T-helper 1 cell (primary cell): ENCODE measurements around the gene FBXL2.

Source experiments
- DNase-seq, 5 donors: peaks; one replicate each; pipeline ENCODE4 v3.0.0-alpha.2; 2012 to 2020
- total RNA-seq, 4 donors: gene quantifications; one replicate each; lab custom pipeline; 2026; lab: John Stamatoyannopoulos, UW

Gene FBXL2
- 0 reads per million in 4 donors for total RNA-seq

DNA sequence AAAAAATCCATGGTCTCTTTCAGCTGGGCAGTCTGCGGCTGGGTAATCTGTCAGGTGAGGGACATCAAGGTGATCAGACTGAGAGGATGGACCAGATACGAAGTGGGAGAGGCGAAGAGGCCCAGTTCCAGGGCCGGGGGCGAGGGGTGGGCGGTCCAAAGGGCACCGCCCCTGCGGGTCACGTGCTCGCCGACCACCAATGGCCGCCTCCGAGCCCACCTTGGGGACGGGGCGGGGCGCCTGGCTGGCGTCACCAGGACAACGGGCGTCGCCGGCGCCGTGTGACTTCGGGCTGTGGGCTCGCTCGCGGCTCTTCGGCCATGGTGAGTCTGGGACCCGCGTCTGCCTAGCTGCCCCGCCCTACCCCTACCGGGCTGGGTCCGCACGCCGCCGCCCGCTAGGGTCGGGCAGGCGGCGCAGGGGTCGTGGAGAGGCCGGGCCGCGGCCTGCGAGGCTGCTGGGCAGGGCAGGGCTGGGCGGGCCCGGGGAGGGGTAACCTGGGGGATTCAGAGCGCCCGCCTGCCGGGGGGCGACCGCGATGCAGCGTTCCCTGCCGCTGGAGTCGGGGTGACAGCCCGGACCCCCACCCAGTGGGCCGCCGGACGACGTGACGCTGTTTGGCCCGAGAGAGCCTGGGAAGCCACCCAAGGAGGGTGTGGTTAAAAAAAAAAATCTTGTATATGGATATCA lies at the start of gene FBXL2:
Gene FBXL2, plus strand, starts transcription at position 250 of the 690 bp plus-strand sequence. Its CDS starts 71 bp downstream, at position 321.
- DNase-seq: no peak

- DNase-seq: no peak
These were observed 48.2 kb upstream of the FBXL2 start for GRCh38 chr3:33229066-33229465.

- no peak for DNase-seq
These were observed 47.3 kb upstream of the FBXL2 start for GRCh38 chr3:33229947-33230346.

DNA sequence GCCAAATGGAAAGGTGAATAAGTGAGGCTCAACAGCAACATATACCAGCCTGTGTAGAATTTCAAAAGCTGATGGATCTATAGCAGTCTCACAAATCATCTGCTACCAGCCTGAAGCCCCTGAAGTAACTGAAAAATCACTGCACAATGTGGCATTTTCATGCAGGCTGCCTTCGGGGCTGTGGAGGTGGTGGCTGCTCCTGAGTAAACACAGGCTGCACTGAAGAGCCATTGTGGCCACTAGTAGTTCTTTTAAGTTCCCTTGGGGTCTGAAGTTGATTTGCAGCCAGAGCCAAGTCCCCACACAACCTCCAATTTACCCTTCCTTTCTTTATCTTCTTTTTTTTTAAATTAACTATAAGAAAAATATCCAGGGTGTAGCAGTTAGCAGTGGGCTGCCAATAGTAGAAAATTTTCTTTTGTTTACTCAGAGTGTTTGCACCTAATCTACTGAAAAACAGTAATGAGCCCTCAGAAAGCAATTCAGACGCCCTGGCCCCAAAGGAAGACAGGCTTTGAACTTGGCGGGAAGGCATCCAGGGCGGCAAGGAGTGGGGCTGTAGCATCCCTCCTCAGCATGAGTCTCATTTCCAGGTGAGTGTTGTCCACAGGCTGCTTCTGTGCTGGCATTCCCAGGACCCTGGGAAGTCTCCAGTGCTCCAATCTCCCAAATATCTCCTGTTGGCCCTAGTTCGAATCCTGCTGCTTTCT lies 45.3 kb upstream of the FBXL2 start:
- no peak for DNase-seq

GRCh38 chr3:33233884-33234283 lies 43.4 kb upstream of the FBXL2 start:
- no peak for DNase-seq

GRCh38 chr3:33236005-33236404 lies 41.2 kb upstream of the FBXL2 start:
- DNase-seq: no peak

DNA sequence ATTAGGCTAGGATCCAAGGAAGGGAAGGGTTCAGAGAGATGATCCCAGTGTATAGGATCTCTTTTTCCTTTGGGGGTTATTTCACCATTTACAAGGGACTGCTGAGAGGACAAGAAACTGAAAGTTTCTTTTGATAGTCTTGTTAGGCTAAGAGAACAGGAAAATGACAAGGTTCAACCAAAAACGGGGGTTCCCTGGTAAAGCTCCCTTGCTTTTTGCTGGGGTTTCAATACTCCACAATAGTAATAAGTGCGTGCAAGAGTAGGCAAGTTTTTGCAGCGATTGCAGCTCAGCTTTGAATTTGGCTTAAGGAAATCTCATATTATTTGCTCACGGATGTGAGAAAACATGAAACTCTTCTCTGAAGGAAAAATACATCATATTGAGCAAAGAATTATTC lies 39.8 kb upstream of the FBXL2 start:
- DNase-seq: no peak

DNA sequence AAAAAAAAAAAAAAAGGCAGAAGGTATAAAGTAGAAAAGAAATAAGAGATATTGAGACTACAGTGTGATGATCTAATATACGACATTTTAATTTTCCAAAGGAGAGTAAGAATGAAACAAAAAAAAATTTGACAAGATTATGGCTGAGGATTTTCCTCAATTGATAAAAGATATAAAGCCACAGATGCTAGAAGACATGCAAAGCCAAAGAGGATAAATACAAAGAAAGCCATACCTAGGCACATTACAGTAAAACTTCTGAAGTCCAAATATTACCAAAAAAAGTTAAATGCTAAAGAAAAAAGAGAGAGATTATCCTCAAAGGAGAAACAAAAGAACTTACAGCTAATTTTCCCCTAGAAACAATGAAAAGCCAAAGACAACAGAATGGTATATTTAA lies 38.3 kb upstream of the FBXL2 start:
- DNase-seq: no peak

GRCh38 chr3:33240261-33240660 lies 37.0 kb upstream of the FBXL2 start:
- no peak for DNase-seq

DNA sequence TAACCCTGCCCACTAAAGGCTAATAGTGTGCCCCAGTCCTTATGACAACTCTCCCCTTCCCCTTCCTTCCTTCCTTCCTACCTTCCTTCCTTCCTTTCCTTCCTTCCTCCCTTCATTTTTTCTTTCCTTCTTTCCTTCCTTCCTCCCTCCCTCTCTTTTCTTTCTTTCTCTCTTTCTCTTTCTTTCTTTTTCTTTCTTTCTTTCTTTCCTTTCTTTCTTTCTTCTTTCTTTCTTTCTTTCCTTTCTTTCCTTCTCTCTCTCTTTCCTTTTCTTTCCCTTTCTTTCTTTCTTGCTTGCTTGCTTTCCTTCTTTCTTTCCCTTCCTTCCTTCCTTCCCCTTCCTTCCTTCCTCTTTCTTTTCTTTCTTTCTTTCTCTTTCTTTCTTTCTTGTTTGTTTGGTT lies 30.5 kb upstream of the FBXL2 start:
- DNase-seq: no peak

GRCh38 chr3:33250712-33251111 lies 26.5 kb upstream of the FBXL2 start:
- no peak for DNase-seq

- DNase-seq: no peak
These were observed 21.0 kb upstream of the FBXL2 start for GRCh38 chr3:33256249-33256648.

GRCh38 chr3:33260104-33260503 lies 17.1 kb upstream of the FBXL2 start:
- no peak for DNase-seq

DNA sequence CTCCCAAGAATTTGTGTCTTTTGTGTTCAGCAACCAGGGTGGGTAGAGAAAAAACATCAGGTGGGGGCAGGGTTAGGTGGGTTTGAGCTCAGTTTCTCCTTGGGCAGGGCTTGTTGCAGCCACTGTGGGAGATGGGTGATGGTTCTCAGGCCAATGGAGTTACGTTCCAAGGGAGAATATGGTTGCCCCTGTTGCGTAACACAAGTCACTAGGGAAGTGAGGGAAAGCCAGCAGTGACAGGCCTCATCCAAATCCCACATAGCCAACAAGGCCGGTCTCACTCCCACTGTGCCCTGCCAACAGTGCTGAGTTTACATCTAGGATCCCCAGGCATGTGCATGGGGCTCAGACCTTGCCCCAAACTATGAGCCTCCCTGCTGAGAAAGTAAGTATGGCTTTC lies 7.9 kb upstream of the FBXL2 start:
- no peak for DNase-seq

DNA sequence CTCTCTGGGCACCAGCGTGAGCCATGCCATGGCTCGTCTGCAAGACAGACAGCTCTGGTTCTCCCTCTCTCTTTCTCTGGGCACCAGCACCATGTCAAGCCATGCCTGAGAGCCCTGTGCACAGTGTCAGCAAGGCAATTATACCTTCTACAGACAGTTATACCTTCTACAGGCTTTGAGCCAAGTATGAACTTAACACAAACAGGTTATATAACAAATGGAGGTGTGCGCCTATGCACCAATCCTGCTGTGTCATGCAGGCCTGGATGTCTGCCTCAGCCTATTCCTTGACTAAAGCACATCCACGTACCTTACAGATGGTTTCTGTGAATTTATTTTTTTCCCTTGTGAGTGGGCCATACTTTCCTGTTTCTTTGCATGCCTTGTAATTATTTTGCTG lies 5.9 kb upstream of the FBXL2 start:
- DNase-seq: no peak

- no peak for DNase-seq
These were observed 3.6 kb upstream of the FBXL2 start for GRCh38 chr3:33273628-33274027.

DNA sequence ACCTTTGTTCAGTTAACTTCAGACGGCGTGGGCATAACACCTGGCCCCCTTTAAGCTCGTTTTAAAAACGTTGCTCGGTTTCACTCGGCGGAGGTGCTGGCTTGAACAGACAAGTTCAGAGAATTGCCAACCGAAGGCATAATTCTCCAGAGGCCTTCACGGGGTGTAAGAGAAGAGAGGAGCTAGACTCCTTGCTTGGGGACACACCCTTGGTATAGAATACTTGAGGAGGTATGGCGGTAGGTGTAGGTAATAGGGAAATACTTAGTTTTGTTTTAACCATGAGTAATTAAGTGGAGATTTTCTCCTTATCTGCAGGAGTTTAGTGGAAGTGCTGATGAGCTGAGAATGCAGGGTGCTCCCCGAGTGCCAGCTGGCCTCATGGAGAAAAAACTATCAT lies 921 bp downstream of the FBXL2 start:
- no peak for DNase-seq

DNA sequence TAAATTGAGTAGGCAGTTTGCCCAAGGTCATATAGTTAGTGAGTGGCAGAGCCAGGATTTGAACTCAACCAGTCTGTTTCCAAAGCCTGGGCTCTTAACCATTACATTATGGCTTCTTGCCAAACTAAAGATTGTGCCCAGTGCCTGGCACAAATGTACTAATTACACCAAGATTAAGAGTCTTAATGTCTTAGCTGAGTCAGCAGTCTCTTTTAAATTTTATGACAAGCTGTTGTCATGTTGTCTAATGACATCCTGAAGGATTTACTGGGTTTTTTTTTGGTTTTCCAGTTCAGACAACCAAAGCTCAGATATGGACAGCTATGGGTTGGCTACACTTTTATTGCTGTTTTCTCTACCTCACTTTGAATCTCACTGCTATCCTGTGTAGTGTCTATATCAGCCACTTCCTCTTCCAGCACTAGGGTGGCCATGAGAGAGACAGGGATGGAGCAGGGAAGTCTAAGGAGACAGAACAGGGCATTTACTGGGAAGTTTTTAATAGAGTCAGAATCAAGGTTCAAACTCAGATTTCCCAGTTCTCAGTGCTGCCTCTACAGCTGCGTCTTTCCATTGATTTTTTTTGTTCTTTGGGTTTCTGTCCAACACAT lies 10.5 kb downstream of the FBXL2 start:
- DNase-seq: no peak

- no peak for DNase-seq
These were observed 22.3 kb downstream of the FBXL2 start for GRCh38 chr3:33299395-33300081.

DNA sequence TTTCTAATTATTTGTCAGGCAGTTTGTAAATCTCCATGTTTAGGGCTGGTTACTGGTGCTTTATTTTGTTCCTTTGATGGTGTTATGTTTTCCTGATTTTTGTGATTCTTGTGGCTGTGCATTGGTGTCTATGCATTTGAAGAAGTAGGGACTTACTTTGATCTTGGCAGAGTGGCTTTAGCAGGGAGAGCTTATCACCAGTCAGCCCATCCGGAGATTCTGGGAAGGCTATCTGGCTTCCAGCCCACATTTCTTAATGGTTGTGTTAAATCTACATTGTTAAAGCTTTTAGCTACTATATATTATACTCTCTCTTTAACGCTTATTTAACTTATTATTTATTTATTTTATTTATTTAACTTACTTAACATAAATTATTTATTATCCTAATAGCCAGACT lies 35.1 kb downstream of the FBXL2 start:
- no peak for DNase-seq

DNA sequence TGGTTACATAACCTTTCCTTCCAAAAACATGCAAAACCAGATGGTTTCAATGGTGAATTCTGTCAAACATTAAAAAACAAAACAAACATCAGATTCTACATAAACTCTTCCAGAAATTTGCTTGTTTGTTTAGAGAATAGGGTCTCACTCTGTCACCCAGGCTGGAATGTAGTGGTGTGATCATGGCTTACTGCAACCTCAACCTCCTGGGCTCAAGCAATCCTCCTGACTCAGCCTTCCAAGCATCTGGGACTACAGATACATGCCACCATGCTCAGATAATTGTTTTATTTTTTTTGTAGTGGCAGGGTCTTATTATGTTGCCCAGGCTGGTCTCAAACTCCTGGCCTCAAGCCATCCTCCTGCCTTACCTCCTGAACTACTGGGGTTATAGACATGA lies 36.1 kb downstream of the FBXL2 start:
- no peak for DNase-seq

- DNase-seq: no peak
These were observed 37.8 kb downstream of the FBXL2 start for GRCh38 chr3:33314993-33315392.

DNA sequence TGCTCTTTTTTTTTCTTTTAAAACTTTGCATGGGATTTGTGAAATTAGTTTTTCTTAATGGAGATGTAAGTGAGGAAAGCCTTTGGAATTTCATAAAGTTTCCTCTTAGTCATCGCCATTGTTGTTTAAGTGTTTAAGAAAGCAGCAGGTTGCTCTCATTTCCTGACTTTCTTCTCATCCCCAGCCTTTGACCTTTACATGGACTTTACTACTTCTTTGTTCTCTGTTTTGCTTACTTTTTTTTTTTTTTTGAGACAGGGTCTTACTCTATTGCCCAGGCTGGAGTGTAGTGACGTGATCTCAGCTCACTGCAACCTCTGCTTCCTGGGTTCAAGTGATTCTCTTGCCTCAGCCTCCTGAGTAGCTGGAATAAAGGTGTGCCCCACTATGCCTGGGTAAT lies 38.6 kb downstream of the FBXL2 start:
- no peak for DNase-seq
